Activated CD4-positive, alpha-beta memory T cell treated with anti-CD3 and anti-CD28 coated beads for 36 hours (primary cell): ENCODE data around the gene HAUS8. TPM values are rescaled to one million over a fixed set of nuclear protein-coding genes. Genes with fewer than 3 reads are reported as not detected.
A peak's percentile ranks its signal among the peaks of the same experiment; 100 is the strongest.
"Not testable (repeated sequence)": the region's sequence is repeated elsewhere in the genome, so short reads cannot be mapped to it uniquely, and the experiment has no call there.

ENCODE experiments used
- CTCF ChIA-PET: fragments of 350-600 bp; sonication (Branson Sonifier 250); formaldehyde crosslinking; loops from one replicate; lab custom pipeline; 2021; ENCODE audit warnings: antibody characterized with exemption, inconsistent platforms; lab: Charles Lee
- POLR2A ChIA-PET: fragments of 350-600 bp; sonication (Branson Sonifier 250); formaldehyde crosslinking; loops from one replicate; lab custom pipeline; 2021; ENCODE audit warnings: antibody characterized with exemption; lab: Charles Lee
- DNase-seq: peaks from one replicate; pipeline ENCODE4 v3.0.0-alpha.2; 2020
- H3K27ac Mint-ChIP-seq: one replicate; pipeline ENCODE4 v1.8.0; 2021; ENCODE audit warnings: mixed read lengths
- H3K27me3 Mint-ChIP-seq: one replicate; pipeline ENCODE4 v1.8.0; 2021; ENCODE audit warnings: mixed read lengths
- H3K36me3 Mint-ChIP-seq: one replicate; pipeline ENCODE4 v1.8.0; 2021; ENCODE audit warnings: mixed read lengths
- H3K4me1 Mint-ChIP-seq: one replicate; pipeline ENCODE4 v1.8.0; 2021; ENCODE audit warnings: low read depth, mixed read lengths
- H3K4me3 Mint-ChIP-seq: one replicate; pipeline ENCODE4 v1.8.0; 2021; ENCODE audit warnings: mild to moderate bottlenecking, mixed read lengths
- H3K9me3 Mint-ChIP-seq: one replicate; pipeline ENCODE4 v1.8.0; 2021; ENCODE audit warnings: mixed read lengths
- intact Hi-C: fragments of 100-400 bp; cut with micrococcal nuclease; formaldehyde crosslinking; loops from one replicate; pipeline ENCODE4 v1.15.1; 2023
- total RNA-seq, 2 experiments: library from RNA; stranded (reverse); gene quantifications; one replicate each; pipeline ENCODE4 v1.2.3, GENCODE V29; 2021

HAUS8 gene
- total RNA-seq, 2 experiments from 2014 or later: 34.9 to 36.8 TPM

DNA sequence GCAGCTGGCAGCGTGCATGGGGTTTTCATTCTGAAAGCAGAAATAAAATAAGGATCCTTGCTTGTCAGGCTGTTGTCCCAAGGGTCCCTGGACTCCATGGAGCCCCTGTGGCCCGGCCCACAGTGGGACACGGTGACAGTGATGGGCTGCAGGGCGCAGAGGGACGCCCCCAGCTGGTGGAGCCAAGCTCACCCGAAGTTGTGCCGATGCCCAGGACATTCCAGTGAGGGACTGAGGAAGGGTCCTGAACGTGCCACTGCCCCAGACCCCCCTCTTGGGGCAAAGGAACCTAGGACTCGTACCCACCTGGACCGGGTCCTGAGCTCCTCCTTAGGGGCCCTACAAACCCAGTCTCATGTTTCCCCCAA is 35.3 kb upstream of the HAUS8 start:
- ChIA-PET POLR2A (no interaction called here), CTCF (no interaction called here)
- Mint-ChIP-seq H3K36me3 (peaks cover 10% of the 10 kb centered on the region), H3K27ac (no peak overlapping the region), H3K4me1 (peaks cover 10% of the 10 kb centered on the region), H3K4me3 (no peak overlapping the region), H3K9me3 (no peaks in the 10 kb centered on the region), H3K27me3 (no peaks in the 10 kb centered on the region)
- intact Hi-C loops: no loop called here
- DNase-seq: no peak

DNA sequence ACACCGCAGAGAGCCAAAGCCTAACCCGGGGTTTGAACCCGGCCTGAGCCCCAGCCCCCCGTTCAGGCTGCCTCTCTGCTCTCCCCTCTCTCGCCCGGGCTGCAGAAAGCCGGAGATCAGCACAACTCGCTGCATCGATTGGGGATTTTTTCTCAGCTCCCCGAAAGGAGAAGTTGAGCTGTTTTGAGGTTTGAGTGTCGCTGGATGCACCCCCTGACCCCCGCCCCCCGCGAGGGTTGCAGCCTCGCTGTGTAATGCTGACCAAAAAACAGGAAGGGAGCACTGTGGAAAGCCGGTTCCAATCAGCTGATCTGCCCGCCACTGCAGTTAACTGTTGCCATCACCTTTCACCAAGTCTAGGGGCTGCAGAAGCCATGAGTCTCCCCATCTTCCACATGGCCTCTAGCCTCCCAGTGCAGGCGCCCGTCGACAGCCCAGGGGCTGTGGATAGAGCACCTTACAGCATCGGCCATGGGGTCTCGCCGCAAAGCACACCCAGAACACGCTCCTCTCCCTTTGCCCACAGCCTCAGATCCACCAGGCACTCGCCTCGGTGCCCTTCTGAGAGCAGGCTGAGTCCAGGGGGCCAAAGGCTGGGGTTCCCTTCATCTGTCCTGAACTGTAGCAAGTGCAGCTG is 34.8 kb upstream of the HAUS8 start:
- peaks cover 10% of the 10 kb centered on the region for H3K4me1 Mint-ChIP-seq
- intact Hi-C loops: no loop called here
- H3K9me3 Mint-ChIP-seq: no peaks in the 10 kb centered on the region
- DNase-seq: no peak
- ChIA-PET POLR2A (no interaction called here), CTCF (no interaction called here)
- H3K27ac Mint-ChIP-seq: no peak overlapping the region
- no peak overlapping the region for H3K4me3 Mint-ChIP-seq
- no peaks in the 10 kb centered on the region for H3K27me3 Mint-ChIP-seq
- H3K36me3 Mint-ChIP-seq: peaks cover 10% of the 10 kb centered on the region

- Mint-ChIP-seq H3K4me3 (no peak overlapping the region), H3K27ac (no peak overlapping the region), H3K9me3 (no peaks in the 10 kb centered on the region), H3K4me1 (peaks cover 12% of the 10 kb centered on the region), H3K27me3 (no peaks in the 10 kb centered on the region), H3K36me3 (peaks cover 12% of the 10 kb centered on the region)
- ChIA-PET CTCF (no interaction called here), POLR2A (interaction anchor here (1.3 kb wide), 1 partner anchor 17 kb away, joined by 3 read pairs; no protein-coding TSS in a partner anchor)
- intact Hi-C loops: no loop called here
- DNase-seq: no peak
These were observed 34.0 kb upstream of the HAUS8 start for GRCh38 chr19:17109300-17109699.

DNA sequence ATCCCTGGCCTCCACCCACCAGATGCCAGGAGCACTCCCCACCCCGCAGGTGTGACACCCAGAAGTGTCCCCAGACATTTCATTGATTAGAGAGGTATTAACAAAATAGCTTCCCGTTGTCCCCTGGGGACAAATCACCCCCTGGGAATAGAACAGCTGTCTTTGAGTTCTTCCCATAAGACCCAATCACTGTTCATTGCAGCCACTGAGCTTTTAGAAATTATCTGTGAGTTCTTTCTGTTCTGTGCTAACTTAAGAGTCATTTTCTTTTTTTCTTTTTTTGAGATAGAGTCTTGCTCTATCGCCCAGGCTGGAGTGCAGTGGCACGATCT is 33.2 kb upstream of the HAUS8 start:
- Mint-ChIP-seq H3K4me1 (peaks cover 12% of the 10 kb centered on the region), H3K36me3 (peaks cover 12% of the 10 kb centered on the region), H3K9me3 (no peaks in the 10 kb centered on the region), H3K4me3 (no peak overlapping the region), H3K27ac (no peak overlapping the region), H3K27me3 (no peaks in the 10 kb centered on the region)
- DNase-seq: no peak
- ChIA-PET POLR2A (interaction anchor here (1.3 kb wide), 1 partner anchor 18 kb away, joined by 3 read pairs; no protein-coding TSS in a partner anchor), CTCF (no interaction called here)
- intact Hi-C loops: no loop called here

DNA sequence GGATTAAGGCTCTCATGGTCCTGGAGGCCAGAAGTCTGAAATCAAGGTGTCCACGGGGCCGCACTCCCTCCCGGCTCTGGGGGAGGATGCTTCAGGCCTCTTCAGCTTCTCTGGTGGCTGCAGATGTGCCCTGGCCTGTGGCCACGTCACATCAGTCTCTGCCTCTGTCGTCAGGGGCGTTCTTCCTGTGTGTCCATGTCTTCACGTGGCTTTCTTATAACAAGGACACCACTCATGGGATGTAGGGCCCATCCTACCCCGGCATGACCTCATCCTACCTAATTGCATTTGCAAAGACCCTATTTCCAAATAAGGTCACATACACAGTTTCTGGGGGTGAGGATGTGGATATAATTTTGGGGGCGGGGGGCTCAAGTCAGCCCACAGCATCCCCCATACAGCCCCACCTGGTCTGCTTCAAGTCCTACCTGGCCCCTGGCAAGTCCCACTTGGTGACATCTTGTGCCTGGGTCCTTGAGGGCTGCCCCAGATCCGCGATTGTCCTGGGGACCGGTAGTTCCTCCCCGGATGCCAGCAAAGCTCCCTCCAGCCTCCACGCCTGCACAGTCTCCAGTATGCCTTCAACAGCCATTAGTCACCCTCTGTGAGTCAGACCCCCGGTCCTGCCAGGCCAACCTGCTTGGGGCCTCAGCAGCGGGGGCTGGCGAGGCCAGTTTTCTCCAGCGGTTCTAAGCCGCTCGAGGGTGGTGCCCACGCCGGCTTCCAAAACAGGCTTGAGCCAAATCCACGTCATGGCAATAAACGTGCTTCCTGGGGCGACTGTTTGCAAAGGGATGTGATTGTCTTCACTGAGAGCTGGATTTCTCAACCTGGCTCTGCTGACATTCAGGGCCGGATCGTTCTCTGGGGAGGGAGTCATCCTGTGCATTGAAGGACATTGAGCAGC is 32.5 kb upstream of the HAUS8 start:
- Mint-ChIP-seq H3K27ac (no peak overlapping the region), H3K4me3 (no peak overlapping the region), H3K9me3 (peaks cover 3% of the 10 kb centered on the region), H3K36me3 (peaks cover 18% of the 10 kb centered on the region), H3K27me3 (no peaks in the 10 kb centered on the region), H3K4me1 (peaks cover 16% of the 10 kb centered on the region)
- intact Hi-C loops: no loop called here
- ChIA-PET CTCF (interaction anchor here (1.2 kb wide), 1 partner anchor 13 kb away, joined by 3 read pairs; no protein-coding TSS in a partner anchor), POLR2A (interaction anchor here (1.3 kb wide), 1 partner anchor 18 kb away, joined by 3 read pairs; no protein-coding TSS in a partner anchor)
- peak; percentile 19 for DNase-seq

DNA sequence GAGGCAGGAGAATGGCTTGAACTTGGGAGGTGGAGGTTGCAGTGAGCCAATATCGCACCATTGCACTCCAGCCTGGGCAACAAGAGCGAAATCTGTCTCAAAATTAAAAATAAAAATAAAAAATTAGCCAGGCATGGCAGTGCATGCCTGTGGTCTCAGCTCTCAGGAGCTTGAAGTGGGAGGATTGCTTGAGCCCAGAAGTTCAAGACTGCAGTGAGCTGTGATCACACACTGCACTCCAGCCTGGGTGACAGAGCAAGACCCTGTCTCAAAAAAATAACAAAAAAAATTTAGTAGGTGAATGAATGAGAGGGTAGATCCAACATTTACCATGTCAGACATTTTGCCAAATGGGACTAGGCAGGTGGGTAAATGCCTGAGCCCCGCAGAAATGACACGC is 31.7 kb upstream of the HAUS8 start:
- CTCF ChIA-PET: interaction anchor here (1.2 kb wide), 1 partner anchor 12 kb away, joined by 3 read pairs; no protein-coding TSS in a partner anchor
- POLR2A ChIA-PET, H3K27ac Mint-ChIP-seq, H3K9me3 Mint-ChIP-seq, H3K27me3 Mint-ChIP-seq, intact Hi-C loops, H3K4me3 Mint-ChIP-seq, DNase-seq: not testable (repeated sequence)
- Mint-ChIP-seq H3K4me1 (peaks cover 16% of the 10 kb centered on the region), H3K36me3 (peaks cover 26% of the 10 kb centered on the region)

DNA sequence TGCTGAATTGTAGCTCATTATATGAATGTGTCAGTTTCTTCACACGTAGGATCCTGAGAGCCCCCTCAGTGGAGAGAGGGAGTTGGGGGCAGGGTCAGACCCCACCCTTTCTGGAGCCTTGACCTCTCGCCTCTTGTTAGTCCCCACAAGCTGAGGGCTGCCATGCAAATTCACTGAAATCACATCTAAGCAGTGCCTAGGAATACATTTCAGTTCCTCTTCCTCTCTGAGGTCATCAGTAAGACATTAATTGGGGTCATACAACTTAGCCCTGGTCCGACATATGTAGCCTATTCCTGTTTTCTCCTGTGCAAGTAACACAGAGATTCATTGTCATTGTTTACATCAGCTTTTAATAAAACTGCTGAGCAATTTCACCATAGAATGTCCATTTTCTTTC is 30.3 kb upstream of the HAUS8 start:
- Mint-ChIP-seq H3K36me3 (peaks cover 24% of the 10 kb centered on the region), H3K4me3 (no peak overlapping the region), H3K27me3 (no peaks in the 10 kb centered on the region), H3K27ac (no peak overlapping the region), H3K4me1 (peaks cover 16% of the 10 kb centered on the region), H3K9me3 (peaks cover 7% of the 10 kb centered on the region)
- no peak for DNase-seq
- intact Hi-C loops: no loop called here
- CTCF ChIA-PET: no interaction called here
- POLR2A ChIA-PET: interaction anchor here (0.5 kb wide), 1 partner anchor 389 kb away, joined by 3 read pairs; no protein-coding TSS in a partner anchor

DNA sequence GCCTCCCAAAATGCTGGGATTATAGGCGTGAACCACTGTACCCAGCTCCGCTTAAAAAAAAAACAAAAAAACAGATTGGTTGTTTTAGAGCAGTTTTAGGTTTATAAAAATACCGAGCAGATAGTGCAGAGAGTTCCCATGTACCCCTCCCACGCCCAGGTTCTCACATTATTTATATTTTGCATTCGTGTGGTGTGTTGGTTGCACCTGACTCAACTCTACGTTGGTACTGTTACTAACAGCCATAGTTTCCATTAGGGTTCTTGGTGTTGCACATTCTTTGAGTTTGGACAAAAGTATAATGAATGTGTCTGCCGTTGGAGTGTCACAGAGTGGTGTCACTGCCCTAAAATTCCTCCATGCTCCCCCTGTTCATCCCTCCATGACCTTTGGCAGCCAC is 29.4 kb upstream of the HAUS8 start:
- peaks cover 24% of the 10 kb centered on the region for H3K36me3 Mint-ChIP-seq
- H3K27ac Mint-ChIP-seq: no peak overlapping the region
- POLR2A ChIA-PET: no interaction called here

GRCh38 chr19:17103177-17103576 is 27.9 kb upstream of the HAUS8 start:
- peak; percentile 43 for DNase-seq
- CTCF ChIA-PET: interaction anchor here (1.9 kb wide), 1 partner anchor 22 kb away, joined by 8 read pairs; no protein-coding TSS in a partner anchor
- H3K27ac Mint-ChIP-seq: peak overlapping the region; percentile 10
- H3K4me1 Mint-ChIP-seq: peaks cover 13% of the 10 kb centered on the region
- H3K36me3 Mint-ChIP-seq: peaks cover 24% of the 10 kb centered on the region
- no peak overlapping the region for H3K4me3 Mint-ChIP-seq
- no peaks in the 10 kb centered on the region for H3K27me3 Mint-ChIP-seq
- POLR2A ChIA-PET: no interaction called here
- peaks cover 7% of the 10 kb centered on the region for H3K9me3 Mint-ChIP-seq
- intact Hi-C loops: no loop called here

More for the DNA sequence above, 29.4 kb upstream of the HAUS8 start:
- intact Hi-C loops: no loop called here
- CTCF ChIA-PET: no interaction called here
- H3K4me1 Mint-ChIP-seq: peaks cover 15% of the 10 kb centered on the region
- DNase-seq: no peak
- H3K9me3 Mint-ChIP-seq: peaks cover 7% of the 10 kb centered on the region
- no peaks in the 10 kb centered on the region for H3K27me3 Mint-ChIP-seq
- no peak overlapping the region for H3K4me3 Mint-ChIP-seq

DNA sequence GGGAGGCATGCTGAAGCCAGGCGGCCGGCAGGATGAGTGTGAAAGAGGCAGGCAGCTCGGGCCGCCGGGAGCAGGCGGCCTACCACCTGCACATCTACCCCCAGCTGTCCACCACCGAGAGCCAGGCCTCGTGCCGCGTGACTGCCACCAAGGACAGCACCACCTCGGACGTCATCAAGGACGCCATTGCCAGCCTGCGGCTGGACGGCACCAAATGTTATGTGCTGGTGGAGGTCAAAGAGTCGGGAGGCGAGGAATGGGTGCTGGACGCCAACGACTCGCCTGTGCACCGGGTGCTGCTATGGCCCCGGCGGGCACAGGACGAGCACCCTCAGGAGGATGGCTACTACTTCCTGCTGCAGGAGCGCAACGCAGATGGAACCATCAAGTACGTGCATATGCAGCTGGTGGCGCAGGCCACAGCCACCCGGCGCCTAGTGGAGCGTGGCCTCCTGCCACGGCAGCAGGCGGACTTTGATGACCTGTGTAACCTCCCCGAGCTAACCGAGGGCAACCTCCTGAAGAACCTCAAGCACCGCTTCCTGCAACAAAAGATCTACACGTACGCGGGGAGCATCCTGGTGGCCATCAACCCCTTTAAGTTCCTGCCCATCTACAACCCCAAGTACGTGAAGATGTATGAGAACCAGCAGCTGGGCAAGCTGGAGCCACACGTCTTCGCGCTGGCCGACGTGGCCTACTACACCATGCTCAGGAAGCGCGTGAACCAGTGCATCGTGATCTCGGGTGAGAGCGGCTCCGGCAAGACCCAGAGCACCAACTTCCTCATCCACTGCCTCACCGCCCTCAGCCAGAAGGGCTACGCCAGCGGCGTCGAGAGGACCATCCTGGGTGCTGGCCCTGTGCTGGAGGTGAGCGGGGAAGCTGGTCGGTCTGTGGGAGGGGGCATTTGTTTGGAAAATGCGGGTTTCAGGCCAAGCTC is 26.7 kb upstream of the HAUS8 start:
- Mint-ChIP-seq H3K27me3 (no peaks in the 10 kb centered on the region), H3K36me3 (peaks cover 24% of the 10 kb centered on the region), H3K4me1 (peaks cover 6% of the 10 kb centered on the region), H3K9me3 (peaks cover 7% of the 10 kb centered on the region), H3K27ac (no peak overlapping the region), H3K4me3 (no peak overlapping the region)
- ChIA-PET POLR2A (no interaction called here), CTCF (interaction anchor here (0.8 to 1.9 kb wide), 2 partner anchors 23 to 34 kb away, joined by 5 to 8 read pairs; no protein-coding TSS in a partner anchor)
- DNase-seq: no peak
- intact Hi-C loops: no loop called here

GRCh38 chr19:17098326-17098725 is 23.1 kb upstream of the HAUS8 start:
- DNase-seq: no peak
- Mint-ChIP-seq H3K36me3 (peaks cover 19% of the 10 kb centered on the region), H3K27ac (no peak overlapping the region), H3K9me3 (peaks cover 7% of the 10 kb centered on the region), H3K27me3 (no peaks in the 10 kb centered on the region), H3K4me1 (peaks cover 8% of the 10 kb centered on the region), H3K4me3 (no peak overlapping the region)
- CTCF ChIA-PET: no interaction called here
- intact Hi-C loops: no loop called here
- POLR2A ChIA-PET: no interaction called here
